C1 segment of cervical spinal cord (tissue), 14 donors: ENCODE measurements around the gene VAV1.
"Not testable (repeated sequence)": the region's sequence is repeated elsewhere in the genome, so short reads cannot be mapped to it uniquely, and the experiment has no call there.

Source experiments
- DNase-seq, 14 donors: peaks; one replicate each; lab custom pipeline; 2025; lab: John Stamatoyannopoulos, UW

Gene VAV1

DNA sequence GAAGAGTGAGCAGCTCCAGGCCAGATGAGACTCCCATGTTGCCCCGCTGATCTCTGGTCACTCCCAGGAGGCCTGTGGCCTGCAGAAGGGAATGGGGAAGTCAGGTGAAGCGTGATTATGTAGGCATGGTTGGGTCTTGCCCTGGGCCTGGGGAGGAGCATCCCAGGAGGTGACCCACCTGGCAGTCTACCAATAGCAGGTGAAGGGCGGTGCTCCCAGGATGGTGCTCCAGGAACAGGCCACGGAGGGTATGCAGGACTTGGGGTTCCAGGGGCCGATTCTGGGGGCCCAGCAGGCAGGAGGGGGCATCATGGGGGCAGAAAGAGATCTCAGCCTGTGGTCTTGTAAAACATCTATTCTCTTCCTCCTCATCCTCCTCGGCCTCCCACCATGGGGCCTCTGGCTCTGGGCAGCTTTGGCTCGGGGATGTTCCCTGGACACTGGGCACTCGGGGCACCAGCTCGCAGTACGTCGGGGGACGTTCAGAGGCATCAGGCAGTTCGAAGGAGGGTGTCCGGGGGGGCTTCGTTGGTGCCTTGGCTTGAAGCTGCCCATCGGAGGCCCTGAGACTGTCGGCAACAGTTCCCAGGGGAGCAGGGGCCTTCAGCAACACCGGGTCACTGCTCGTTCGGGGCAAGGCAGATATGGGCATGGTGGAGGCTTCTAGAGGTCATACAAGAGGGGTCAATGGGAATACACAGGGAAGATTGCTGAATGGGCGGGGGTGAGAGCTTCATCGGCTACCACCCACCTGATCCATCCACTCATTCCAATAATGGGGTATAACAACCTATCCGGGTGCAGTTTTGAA lies 17.6 kb upstream of the VAV1 start:
- no peak for DNase-seq

DNA sequence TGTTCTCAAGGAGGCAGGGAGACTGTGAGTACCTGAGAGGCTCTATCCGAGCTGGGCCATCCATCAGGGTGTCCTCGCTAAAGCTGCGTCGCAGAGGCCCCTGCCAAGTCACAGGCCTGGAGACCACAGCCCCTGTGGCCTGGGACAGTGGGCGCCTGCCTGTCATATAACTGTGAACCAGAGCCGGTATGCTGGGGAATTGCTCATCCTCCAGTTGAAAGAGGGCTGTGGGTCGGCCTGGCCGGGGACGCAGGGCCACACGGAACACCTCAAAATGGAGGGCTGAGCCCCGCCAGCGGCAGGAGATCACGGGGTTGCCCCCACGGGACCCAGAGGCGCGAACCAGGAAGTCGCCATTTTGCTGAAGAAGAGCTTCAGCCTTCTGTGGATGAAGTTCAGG lies 11.9 kb upstream of the VAV1 start:
- no peak for DNase-seq

DNA sequence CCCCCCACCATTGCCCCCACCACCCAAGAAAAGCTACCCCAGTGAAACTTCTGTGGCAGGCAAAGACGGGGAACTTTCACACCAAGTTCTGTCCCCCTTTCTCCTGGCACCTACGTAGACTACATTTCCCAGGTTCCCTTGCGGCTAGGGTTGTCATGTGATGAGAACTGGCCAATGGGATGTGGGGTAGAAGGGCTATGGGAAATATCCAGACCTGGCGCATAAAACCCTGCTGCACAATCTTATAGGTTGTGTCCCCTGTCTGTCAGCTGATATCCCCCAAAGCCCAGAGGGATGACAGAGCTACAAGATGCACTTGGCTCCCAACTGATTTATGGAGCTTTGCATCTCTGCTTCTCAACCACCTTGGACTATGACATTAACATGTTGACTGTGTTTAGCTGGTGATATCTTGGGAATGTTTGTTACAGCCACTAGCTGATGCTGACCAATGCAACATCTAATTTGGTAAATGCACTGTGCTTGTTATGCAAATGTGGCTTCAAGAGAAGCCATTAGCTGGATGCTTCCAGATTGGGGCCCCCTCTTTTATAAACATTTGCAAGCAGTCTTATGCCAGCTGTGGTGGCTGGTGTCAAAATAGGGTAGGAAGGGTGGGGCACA lies 11.3 kb upstream of the VAV1 start:
- DNase-seq = no peak

DNA sequence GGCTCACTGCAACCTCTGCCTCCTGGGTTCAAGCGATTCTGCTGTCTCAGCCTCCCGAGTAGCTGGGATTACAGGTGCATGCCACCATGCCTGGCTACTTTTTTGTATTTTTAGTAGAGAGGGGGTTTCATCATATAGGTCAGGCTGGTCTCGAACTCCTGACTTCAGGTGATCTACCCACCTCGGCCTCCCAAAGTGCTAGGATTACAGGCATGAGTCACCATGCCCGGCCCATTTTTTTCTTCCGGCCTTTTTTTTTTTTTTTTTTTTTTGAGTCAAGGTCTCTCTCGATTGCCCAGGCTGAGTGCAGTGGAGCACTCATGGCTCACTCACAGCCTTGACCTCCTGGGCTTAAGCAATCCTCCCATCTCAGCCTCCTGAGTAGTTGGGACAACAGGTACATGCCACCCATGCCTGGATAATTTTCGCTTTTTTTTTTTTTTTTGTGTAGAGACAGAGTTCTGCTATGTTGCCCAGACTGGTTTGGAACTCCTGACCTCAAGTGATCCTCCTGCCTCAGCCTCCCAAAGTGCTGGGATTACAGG lies 10.2 kb upstream of the VAV1 start:
- DNase-seq = not testable (repeated sequence)

DNA sequence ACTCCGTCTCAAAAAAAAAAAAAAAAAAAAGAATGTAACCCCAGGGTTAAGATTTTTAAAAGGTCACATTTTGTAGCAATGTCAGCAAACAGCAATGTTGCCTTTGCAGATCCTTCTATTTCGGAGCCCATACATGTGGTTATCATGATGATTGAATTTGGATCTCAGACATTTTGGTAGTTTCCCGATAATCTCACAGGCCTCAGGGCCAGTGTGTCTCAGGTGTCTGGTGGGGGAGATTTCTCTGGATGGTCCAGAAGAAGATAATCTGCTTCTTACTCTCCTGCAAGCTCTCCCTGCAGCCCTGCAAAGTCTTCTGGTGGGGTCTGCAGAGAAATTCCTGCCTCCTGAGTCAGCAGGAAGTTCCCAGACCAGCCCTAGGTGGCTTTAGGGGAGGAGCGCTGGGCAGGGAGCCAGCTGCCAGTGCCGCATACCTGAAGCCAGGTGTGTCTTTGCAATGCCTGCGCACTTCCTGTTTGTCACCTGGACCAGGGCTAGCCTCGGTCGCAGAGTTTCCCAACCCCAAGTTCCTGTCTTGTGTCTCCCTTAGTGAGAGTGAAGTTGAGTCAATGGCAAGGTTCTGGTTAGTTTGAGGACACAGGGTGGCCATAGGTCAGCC lies 6.7 kb upstream of the VAV1 start:
- no peak for DNase-seq

DNA sequence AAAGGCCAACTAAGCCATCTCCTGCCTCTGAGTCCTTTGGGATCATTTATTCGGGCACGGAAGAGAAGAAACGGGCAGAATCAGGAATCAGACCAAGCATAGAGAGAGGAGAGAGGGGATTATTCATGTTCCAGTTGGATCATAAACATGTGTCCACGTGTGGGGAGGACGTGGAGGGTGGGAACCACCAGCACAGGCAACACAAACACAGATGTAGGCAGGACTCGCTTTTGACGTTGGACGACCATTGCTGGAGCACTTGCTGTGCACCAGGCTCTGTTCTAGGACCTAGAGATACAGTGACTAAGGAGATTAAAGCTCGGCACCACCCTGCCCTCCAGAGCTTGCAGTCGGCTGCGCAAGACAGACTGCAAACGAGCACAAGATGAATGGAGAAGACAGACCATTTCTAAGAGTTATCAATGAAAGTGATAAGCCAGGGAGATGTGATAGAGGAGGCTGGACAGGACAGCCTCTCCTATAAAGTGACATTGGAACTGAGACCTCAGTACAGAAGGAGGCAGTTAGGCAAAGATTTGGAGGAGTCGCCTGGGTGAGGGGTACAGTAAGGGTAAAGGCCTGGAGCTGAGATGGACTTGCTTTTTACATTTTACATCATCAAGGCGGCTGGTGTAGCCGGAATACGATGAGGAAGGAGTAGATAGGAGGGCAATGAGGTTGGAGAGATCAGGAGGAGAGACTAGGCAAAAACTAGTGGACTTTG lies 6.0 kb upstream of the VAV1 start:
- no peak for DNase-seq

DNA sequence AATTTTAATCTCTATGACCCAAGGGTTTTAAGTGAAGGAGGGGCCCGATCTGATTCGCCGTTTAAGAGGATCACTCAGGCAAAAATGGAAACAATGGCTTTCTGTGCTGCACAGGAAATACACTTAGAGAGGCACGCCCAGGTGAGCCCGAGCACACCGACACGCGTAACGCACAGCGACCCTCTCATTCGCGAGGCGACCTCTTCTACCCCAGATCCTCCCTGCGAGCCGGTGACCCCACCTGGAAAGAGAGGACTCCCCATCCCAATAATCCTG lies 5.5 kb upstream of the VAV1 start:
- DNase-seq = no peak

DNA sequence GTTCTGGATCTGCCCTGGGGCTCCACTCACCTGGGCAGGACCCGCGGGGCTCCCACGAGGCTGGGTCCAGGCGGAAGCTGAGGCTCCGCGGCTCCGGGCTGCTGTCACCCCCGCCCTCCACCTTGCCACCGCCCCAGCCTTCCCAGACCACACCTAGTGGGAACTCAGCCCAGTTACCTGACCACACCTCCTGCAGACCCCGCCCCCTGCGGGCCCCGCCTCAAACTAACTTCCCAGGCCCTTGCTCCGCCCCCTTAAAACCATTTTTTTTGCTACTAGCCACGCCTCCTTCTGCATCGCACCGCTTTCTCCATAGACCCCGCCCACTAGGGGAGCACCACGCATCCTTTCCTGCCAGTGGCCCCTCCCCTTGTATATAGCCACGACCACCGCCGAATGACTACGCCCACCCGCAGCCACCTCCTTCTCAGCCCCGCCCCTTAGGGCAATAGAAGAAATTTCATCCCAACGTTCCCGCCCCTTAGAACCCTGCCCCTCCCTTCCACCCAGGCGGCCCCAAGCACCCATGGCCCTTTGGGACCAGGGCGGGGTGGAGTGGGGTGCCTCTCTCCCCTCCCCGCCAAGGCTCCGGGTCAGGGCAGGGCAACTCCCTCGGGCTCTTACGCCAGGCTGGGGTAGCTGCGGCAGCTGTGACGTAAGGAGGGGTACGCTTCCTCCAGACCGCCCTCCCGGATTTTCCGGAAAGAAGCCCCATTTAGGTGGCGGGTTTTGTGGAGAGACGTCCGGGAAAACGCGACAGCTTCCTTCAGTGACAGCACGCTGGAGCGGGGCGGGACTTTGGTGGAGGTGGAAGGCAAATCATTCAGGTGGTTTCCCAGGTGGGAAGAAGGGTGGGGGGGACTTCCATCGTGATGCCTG lies 4.9 kb upstream of the VAV1 start, which contains the start of gene SH2D3A:
TSS of gene SH2D3A (minus strand) at position 79 of the 879 bp plus-strand sequence. CDS start 3,687 bp downstream, outside the sequence.
- DNase-seq = no peak

DNA sequence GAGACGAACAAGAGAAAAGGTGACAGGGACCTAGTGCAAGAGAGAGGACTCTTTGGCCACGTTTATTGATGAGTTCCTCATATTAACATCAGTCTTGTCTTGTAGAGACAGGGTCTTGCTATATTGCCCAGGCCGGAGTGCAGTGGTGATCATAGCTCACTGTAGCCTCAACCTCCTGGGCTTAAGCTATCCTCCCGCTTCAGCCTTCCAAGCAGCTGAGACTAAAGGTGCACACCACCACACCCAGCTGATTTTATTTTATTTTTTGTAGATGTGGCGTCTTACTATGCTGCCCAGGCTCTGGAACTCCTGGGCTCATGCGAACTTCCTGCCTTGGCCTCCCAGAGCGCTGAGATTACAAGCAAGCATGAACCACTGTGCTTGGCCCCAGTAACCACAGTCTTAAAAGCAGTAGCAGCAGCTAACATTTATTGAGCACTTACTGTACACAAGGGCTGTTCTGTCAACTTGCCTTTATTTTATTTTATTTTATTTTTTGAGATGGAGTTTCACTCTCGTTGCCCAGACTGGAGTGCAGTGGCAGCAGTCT lies 4.2 kb upstream of the VAV1 start:
- DNase-seq = no peak

DNA sequence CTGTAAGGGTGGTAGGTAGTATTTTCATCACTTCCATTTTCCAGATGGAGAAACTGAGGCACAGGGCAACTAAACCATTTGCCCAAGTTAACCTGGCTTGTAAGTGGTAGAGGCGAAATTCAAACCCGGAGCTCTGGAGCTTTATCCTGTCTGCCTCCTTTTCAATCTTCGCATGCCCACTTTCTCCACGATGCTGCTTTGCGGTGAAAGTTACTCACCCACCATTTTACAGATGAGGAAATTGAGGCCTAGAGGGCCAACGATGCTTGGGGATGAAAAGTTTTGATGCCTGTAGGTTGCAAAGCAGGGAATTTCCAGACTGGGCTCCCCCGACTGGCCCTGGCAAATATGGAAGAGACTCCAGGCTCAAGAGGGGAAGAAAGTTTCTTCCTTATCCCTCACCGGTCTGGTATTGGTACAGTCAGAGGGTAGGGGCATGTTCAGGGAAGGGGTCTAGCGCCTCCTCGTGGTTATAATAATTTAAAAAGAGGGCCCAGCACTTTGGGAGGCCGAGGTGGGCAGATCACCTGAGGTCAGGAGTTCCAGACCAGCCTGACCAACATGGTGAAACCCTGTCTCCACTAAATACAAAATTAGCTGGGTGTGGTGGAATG lies 3.4 kb upstream of the VAV1 start:
- DNase-seq = no peak

DNA sequence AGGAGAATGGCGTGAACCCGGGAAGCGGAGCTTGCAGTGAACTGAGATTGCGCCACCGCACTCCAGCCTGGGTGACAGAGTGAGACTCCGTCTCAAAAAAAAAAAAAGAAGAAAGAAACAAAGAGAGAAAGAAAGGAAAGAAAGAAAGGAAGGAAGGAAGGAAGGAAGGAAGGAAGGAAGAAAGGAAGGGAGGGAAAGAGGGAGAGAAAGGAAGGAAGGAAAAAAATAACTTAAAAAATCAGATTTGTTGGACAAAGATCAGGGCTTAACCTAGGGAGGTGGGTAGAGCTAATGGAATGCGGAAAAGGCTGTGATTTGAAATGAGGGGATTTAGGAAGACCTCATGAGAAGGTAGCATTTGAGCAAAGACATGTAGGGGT lies 870 bp upstream of the VAV1 start:
- not testable (repeated sequence) for DNase-seq

DNA sequence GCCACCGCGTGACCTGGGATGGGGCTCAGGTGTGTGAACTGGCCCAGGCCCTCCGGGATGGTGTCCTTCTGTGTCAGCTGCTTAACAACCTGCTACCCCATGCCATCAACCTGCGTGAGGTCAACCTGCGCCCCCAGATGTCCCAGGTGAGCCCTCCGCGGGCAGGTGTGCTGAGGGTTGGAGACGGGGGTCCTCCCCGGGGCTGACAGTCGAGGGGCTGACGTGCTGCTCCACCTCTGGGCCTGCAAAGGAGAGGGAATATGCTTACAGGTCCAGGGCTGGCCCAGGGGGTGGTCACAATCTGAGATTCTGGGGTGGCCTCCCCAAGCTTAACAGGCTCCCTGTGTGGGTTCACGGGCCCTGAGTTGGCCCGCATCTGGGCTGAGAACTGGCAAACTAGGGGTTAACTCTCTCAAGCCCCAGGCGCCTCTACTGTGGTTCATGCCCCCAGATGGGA lies 386 bp downstream of the VAV1 start:
- peak in 1 of 14 donors; percentile 25 for DNase-seq

DNA sequence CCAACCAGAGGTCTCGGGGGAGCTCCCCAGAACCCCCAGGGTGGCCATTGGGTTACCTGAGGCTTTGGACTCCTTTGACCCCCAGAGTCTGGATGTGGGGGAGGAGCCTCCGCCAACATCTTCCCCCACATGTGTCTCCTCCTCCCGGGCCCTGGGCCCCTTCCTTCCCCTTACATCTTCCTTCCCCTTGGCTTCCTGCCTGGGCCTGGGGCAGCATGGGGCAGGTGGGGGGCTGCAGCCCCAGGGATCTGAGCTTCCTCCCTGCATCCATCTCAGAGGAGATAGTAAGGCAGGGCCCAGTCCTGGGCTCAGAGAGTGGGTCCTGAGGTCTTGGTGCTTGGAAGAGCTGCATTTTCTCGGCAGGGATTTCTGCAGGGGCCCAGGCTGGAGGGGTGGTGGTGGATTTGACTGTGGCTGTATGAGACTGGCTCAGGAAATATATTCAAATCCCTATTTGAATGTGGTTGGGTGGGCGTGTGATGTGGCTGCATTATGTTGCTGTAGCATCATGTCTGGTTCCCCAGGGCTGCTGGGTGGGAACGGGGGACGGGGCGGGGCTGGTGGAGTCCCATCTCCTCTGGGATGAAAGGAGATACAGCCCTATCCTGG lies 919 bp downstream of the VAV1 start:
- DNase-seq = peak in 6 of 14 donors; percentile 2 to 50 (median 25)

DNA sequence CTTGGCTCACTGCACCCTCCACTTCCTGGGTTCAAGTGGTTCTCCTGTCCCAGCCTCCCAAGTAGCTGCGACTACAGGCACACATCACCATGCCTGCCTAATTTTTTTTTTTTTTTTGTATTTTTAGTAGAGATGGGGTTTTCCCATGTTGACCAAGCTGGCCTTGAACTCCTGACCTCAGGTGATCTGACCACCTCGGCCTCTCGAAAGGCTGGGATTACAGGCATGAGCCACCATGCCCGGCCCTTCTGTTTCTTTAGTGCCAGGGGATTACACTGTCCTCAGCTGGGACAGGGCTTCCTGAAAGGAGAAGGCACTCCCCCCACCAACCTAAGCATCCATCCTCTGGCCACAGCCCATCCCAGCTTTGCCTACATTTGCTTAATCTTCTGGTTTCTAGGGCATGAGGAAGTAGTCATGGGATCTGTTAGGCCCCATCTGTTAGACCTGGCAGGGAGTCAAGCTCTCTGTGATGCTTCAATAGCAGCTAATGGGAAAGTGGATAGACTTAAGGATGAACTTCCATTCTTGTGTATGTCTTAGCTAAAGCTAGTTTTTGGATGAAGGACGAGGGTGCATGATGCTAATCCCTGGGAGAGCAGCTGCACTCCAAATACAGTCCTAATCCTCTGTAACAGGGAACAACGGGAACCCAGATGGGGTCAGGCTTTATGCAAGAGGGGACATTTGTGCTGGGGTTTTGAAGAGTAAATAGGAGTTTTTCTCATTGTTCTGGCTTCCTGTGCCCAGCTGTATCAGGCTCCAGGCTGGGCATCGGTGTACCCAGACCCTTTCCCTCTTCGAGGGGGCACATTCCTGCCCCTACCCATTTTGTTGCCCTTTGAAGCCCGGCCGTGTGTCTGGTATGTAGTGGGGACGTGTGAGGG lies 2.6 kb downstream of the VAV1 start:
- DNase-seq = no peak

DNA sequence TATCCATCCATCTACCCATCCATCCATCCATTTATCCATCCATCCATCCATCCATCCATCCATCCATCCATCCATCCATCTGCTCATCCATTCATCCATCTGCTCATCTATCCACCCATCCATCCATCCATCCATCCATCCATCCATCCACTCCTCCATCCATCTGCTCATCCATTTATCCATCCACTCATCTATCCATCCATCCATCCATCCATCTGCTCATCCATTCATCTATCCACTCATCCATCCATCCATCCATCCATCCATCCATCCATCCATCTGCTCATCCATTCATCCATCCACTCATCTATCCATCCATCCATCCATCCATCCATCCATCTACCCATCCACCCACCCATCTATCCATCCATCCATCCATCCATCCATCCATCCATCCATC lies 3.5 kb downstream of the VAV1 start:
- not testable (repeated sequence) for DNase-seq

DNA sequence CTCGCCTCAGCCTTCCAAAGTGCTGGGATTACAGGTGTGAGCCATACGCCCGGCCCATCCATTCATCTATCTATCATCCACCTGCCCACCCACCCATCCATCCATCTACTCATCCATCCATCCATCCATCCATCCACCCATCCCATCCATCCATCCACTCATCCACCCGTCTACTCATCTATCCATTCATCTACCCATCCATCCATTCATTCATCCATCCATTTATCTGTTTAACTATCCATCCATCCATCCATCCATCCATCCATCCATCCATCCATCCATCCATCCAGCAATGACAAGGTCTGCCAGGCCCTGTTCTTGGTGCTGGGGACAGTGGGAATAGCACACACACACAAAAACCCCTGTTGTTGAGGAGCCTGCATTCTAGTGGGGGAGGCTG lies 4.5 kb downstream of the VAV1 start:
- DNase-seq = no peak

DNA sequence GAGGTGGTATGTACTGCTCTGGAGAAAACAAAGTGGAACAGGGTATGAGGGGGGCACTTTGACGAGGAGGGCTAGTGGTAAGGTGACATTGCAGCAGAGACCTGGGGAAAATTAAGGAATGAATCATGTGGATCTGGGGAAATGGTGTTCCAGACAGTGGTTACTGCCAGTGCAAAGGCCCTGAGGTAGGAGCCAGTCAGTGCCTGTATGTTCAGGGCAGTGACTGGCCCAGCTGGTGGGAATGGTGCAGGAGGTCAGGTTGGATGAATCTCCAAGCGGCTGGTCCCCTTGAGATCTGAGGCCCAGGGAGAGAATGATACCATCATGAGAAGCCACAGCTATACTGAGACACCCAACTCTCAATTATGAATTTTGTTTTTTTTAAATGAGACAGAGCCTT lies 4.9 kb downstream of the VAV1 start:
- no peak for DNase-seq

DNA sequence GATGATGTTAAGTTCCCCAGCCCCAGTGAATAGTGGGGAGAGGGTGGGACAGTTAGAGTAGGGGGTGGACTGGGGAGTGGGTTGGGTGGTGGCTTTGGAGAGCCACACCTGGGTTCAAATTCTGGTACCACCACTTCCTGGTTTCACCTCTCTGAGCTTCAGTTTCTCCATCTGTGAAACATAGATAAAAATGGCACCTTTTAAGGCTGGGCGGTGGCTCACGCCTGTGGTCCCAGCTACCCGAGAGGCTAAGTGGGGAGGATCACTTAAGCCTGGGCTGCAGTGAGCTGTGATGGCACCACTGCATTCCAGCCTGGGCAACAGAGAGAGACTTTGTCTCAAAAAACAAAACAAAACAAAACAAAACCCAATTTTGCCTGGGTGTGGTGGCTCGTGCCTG lies 5.9 kb downstream of the VAV1 start:
- no peak for DNase-seq

DNA sequence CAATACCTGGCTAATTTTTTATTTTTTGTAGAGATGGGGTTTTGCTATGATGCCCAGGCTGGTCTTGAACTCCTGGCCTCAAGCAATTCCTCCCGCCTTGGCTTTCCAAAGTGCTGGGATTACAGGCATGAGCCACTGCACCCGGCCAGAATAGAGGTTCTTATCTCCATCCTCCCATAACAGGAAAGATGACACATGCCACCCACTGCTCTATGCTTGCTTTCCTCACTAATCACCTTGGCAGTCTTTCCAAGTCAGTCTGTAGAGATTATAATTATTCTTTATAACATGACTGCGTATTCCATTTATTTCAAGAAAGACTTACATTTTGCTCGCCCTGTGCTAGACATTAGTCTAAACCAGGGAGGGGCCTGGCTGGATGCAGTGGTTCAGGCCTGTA lies 6.7 kb downstream of the VAV1 start:
- no peak for DNase-seq
